ENCODE results near the gene ARL2BP.

The ARL2BP gene

GRCh38 chr16:57284209-57284951 is 39.3 kb downstream of the ARL2BP start, which contains the start of gene PLLP:
Gene PLLP (minus strand): TSS chr16:57284672. CDS start chr16:57284540, 132 bp downstream.
- peak; percentile 26 to 60 for DNase-seq

GRCh38 chr16:57284952-57285363 is 39.9 kb downstream of the ARL2BP start:
- no peak for DNase-seq

- no peak for DNase-seq
These were observed 40.3 kb downstream of the ARL2BP start for GRCh38 chr16:57285379-57285778.

GRCh38 chr16:57289391-57290257 is 44.6 kb downstream of the ARL2BP start:
- DNase-seq: no peak

- DNase-seq: no peak
These were observed 52.8 kb downstream of the ARL2BP start for GRCh38 chr16:57297856-57298255.

- peak; percentile 74 to 90 for DNase-seq
These were observed 54.1 kb downstream of the ARL2BP start for GRCh38 chr16:57299009-57299718.

- DNase-seq: peak; percentile 96 to 98
These were observed 54.8 kb downstream of the ARL2BP start for GRCh38 chr16:57299719-57300386.

- peak; percentile 98 to 99 for DNase-seq
These were observed 55.5 kb downstream of the ARL2BP start for GRCh38 chr16:57300387-57301125.

- DNase-seq: no peak
These were observed 56.2 kb downstream of the ARL2BP start for GRCh38 chr16:57301126-57301817.
